Osteoblast (primary cell): Measurements from ENCODE around the gene SCAF1. TPM values are rescaled to one million over a fixed set of nuclear protein-coding genes. Genes with fewer than 3 reads are reported as not detected.

Source experiments
- DNase-seq: peaks from one replicate; pipeline ENCODE4 v3.0.0; 2011; ENCODE audit warnings: low spot score, mixed read lengths; ENCODE audit not compliant: insufficient read length; ENCODE audit errors: missing footprints
- H2AFZ ChIP-seq: 2 replicates; pipeline ENCODE4 v1.6.0; 2011; ENCODE audit warnings: mild to moderate bottlenecking, low read length
- H3K27ac ChIP-seq: 2 replicates; pipeline ENCODE4 v1.5.1; 2011; ENCODE audit warnings: mild to moderate bottlenecking, low read depth, low read length, moderate library complexity
- H3K27me3 ChIP-seq: 2 replicates; pipeline ENCODE4 v1.6.0; 2012; ENCODE audit warnings: mild to moderate bottlenecking, control low read depth, inconsistent platforms, low read length, moderate library complexity; ENCODE audit not compliant: insufficient read depth
- H3K36me3 ChIP-seq: 2 replicates; pipeline ENCODE4 v1.5.1; 2011; ENCODE audit warnings: mild to moderate bottlenecking, low read length, control low read depth, moderate library complexity; ENCODE audit not compliant: insufficient read depth
- H3K4me1 ChIP-seq: 2 replicates; pipeline ENCODE4 v1.5.1; 2011; ENCODE audit warnings: mild to moderate bottlenecking, low read length, control low read depth, moderate library complexity; ENCODE audit not compliant: insufficient read depth
- H3K4me2 ChIP-seq: 2 replicates; pipeline ENCODE4 v1.6.0; 2011; ENCODE audit warnings: mild to moderate bottlenecking, low read length; ENCODE audit not compliant: insufficient read depth
- H3K4me3 ChIP-seq: fragments of 200-600 bp; sonication (generic); 3 replicates; pipeline ENCODE4 v1.5.1; 2012; ENCODE audit warnings: mild to moderate bottlenecking, low read length, inconsistent platforms; ENCODE audit not compliant: insufficient read depth
- H3K79me2 ChIP-seq: 2 replicates; pipeline ENCODE4 v1.6.0; 2012; ENCODE audit warnings: mild to moderate bottlenecking, low read length, control low read depth, inconsistent platforms; ENCODE audit not compliant: insufficient read depth
- H3K9me3 ChIP-seq: 2 replicates; pipeline ENCODE4 v1.5.1; 2011; ENCODE audit warnings: low read depth, low read length, control low read depth
- H4K20me1 ChIP-seq: 2 replicates; pipeline ENCODE4 v1.6.0; 2012; ENCODE audit warnings: mild to moderate bottlenecking, low read length, control low read depth; ENCODE audit not compliant: insufficient read depth
- CTCF ChIP-seq: IDR thresholded peaks from 2 replicates; pipeline ENCODE4 v1.5.1; 2011; ENCODE audit warnings: mild to moderate bottlenecking, low read depth, low read length, moderate library complexity; ENCODE audit errors: extremely low read depth
- total RNA-seq: library from RNA; depleted of rRNA; stranded (reverse); fragments of >200 nt; gene quantifications from 2 replicates; pipeline ENCODE4 v1.2.3, GENCODE V29; 2012

Gene SCAF1
- total RNA-seq, 1 donor = 14.8 TPM

GRCh38 chr19:49635530-49636232, 6.3 kb upstream of the SCAF1 start:
- Histone ChIP-seq H3K27me3 (no peaks in the 10 kb centered on the region), H3K9me3 (no peaks in the 10 kb centered on the region), H3K4me2 (no peak overlapping the region), H2AFZ (no peak overlapping the region), H3K27ac (no peak overlapping the region), H3K4me1 (peaks cover 21% of the 10 kb centered on the region), H4K20me1 (no peaks in the 10 kb centered on the region), H3K36me3 (peaks cover 7% of the 10 kb centered on the region), H3K4me3 (no peak overlapping the region), H3K79me2 (peaks cover 14% of the 10 kb centered on the region)
- TF ChIP-seq CTCF = no peak
- DNase-seq = peak; percentile 74

GRCh38 chr19:49636233-49636932, 5.6 kb upstream of the SCAF1 start:
- Histone ChIP-seq H4K20me1 (no peaks in the 10 kb centered on the region), H3K27ac (no peak overlapping the region), H3K79me2 (peaks cover 14% of the 10 kb centered on the region), H3K4me2 (no peak overlapping the region), H3K4me1 (peaks cover 24% of the 10 kb centered on the region), H2AFZ (no peak overlapping the region), H3K4me3 (no peak overlapping the region), H3K36me3 (peaks cover 7% of the 10 kb centered on the region), H3K9me3 (no peaks in the 10 kb centered on the region), H3K27me3 (no peaks in the 10 kb centered on the region)
- no peak for TF ChIP-seq CTCF
- peak; percentile 66 for DNase-seq

- Histone ChIP-seq H3K9me3 (no peaks in the 10 kb centered on the region), H4K20me1 (peaks cover 3% of the 10 kb centered on the region), H2AFZ (no peak overlapping the region), H3K4me2 (peak overlapping the region; percentile 91), H3K27me3 (no peaks in the 10 kb centered on the region), H3K27ac (peak overlapping the region; percentile 59), H3K4me3 (peak overlapping the region; percentile 86), H3K36me3 (peaks cover 7% of the 10 kb centered on the region), H3K4me1 (peaks cover 32% of the 10 kb centered on the region), H3K79me2 (peaks cover 24% of the 10 kb centered on the region)
- no peak for TF ChIP-seq CTCF
- DNase-seq = peak; percentile 94
These were observed 3.9 kb upstream of the SCAF1 start for GRCh38 chr19:49637821-49638738.
